ENCODE data around the gene MYF6.

The MYF6 gene

GRCh38 chr12:80707126-80707829, at the start of gene MYF6:
TSS of gene MYF6 (plus strand) at chr12:80707634. CDS start at chr12:80707720, 86 bp downstream.
- TF ChIP-seq ZC3H10 (CRISPR knock-in tag; IDR thresholded peaks at IDR 0.05) (no peak), ARNTL (CRISPR knock-in tag; IDR thresholded peaks at IDR 0.05; ENCODE audit: borderline replicate concordance, low read depth) (no peak), TSHZ2 (CRISPR knock-in tag; IDR thresholded peaks at IDR 0.05) (no peak), OSR1 (CRISPR knock-in tag; IDR thresholded peaks at IDR 0.05) (no peak), GLIS3 (CRISPR knock-in tag; IDR thresholded peaks at IDR 0.05) (no peak), PPARA (CRISPR knock-in tag; IDR thresholded peaks at IDR 0.05; ENCODE audit: borderline replicate concordance) (no peak), TOX (CRISPR knock-in tag; IDR thresholded peaks at IDR 0.05; ENCODE audit: borderline replicate concordance) (no peak), ZNF8 (CRISPR knock-in tag; IDR thresholded peaks at IDR 0.05) (no peak), ZFP30 (CRISPR knock-in tag; IDR thresholded peaks at IDR 0.05) (no peak), BACH2 (CRISPR knock-in tag; IDR thresholded peaks at IDR 0.05; ENCODE audit: borderline replicate concordance) (no peak), ISL1 (CRISPR knock-in tag; IDR thresholded peaks at IDR 0.05) (no peak), CREB5 (CRISPR knock-in tag; IDR thresholded peaks at IDR 0.05; ENCODE audit: low read depth) (no peak), ZNF70 (CRISPR knock-in tag; IDR thresholded peaks at IDR 0.05) (no peak)
- no peak for ATAC-seq

- no peak for ATAC-seq
- no peak for TF ChIP-seq ESRRG (CRISPR knock-in tag; IDR thresholded peaks at IDR 0.05)
- TF ChIP-seq BACH2 (CRISPR knock-in tag; IDR thresholded peaks at IDR 0.05; ENCODE audit: borderline replicate concordance), result no peak
- TF ChIP-seq POU6F1 (CRISPR knock-in tag; IDR thresholded peaks at IDR 0.05; ENCODE audit: borderline replicate concordance, low read depth), result no peak
- TF ChIP-seq ISL1 (CRISPR knock-in tag; IDR thresholded peaks at IDR 0.05), result no peak
- TF ChIP-seq CSDC2 (CRISPR knock-in tag; IDR thresholded peaks at IDR 0.05), result no peak
- no peak for TF ChIP-seq CREB5 (CRISPR knock-in tag; IDR thresholded peaks at IDR 0.05; ENCODE audit: low read depth)
- TF ChIP-seq TOX (CRISPR knock-in tag; IDR thresholded peaks at IDR 0.05; ENCODE audit: borderline replicate concordance), result no peak
- TF ChIP-seq ZNF70 (CRISPR knock-in tag; IDR thresholded peaks at IDR 0.05), result no peak
- TF ChIP-seq CSRNP3 (CRISPR knock-in tag; IDR thresholded peaks at IDR 0.05), result no peak
- no peak for TF ChIP-seq OSR1 (CRISPR knock-in tag; IDR thresholded peaks at IDR 0.05)
- TF ChIP-seq PATZ1 (CRISPR knock-in tag; IDR thresholded peaks at IDR 0.05; ENCODE audit: borderline replicate concordance), result no peak
- TF ChIP-seq ZNF8 (CRISPR knock-in tag; IDR thresholded peaks at IDR 0.05), result no peak
- TF ChIP-seq RARB (CRISPR knock-in tag; IDR thresholded peaks at IDR 0.05), result no peak
- no peak for TF ChIP-seq ZNF565 (CRISPR knock-in tag; conservative IDR thresholded peaks at IDR 0.05; ENCODE audit: low read depth)
- TF ChIP-seq TSHZ2 (CRISPR knock-in tag; IDR thresholded peaks at IDR 0.05), result no peak
These were observed 47.8 kb upstream of the MYF6 start for GRCh38 chr12:80659512-80660063.
